Activated CD8-positive, alpha-beta memory T cell treated with anti-CD3 and anti-CD28 coated beads, Interleukin-2, amount 10 ng/mL, durations not matched to agents 7 days and 5 days (primary cell): ENCODE results near the gene ZNF26. TPM values are rescaled to one million over a fixed set of nuclear protein-coding genes. Genes with fewer than 3 reads are reported as not detected.
"Not testable (repeated sequence)": the region's sequence is repeated elsewhere in the genome, so short reads cannot be mapped to it uniquely, and the experiment has no call there.

Experiments used
- ATAC-seq: fragments of 150-1000 bp; cut with Tn5 transposase; one replicate; pipeline ENCODE4 v1.10.0; 2021; ENCODE audit warnings: moderate library complexity
- CTCF ChIA-PET: fragments of 350-600 bp; sonication (Branson Sonifier 250); formaldehyde crosslinking; loops from one replicate; lab custom pipeline; 2021; ENCODE audit warnings: antibody characterized with exemption; lab: Charles Lee
- DNase-seq: peaks from one replicate; pipeline ENCODE4 v3.0.0-alpha.2; 2020
- H3K27ac Mint-ChIP-seq: one replicate; pipeline ENCODE4 v1.8.0; 2021; ENCODE audit warnings: mild to moderate bottlenecking, mixed read lengths
- H3K27me3 Mint-ChIP-seq: one replicate; pipeline ENCODE4 v1.8.0; 2021; ENCODE audit warnings: mixed read lengths
- H3K36me3 Mint-ChIP-seq: one replicate; pipeline ENCODE4 v1.8.0; 2021; ENCODE audit warnings: mild to moderate bottlenecking, mixed read lengths
- H3K4me1 Mint-ChIP-seq: one replicate; pipeline ENCODE4 v1.8.0; 2021; ENCODE audit warnings: mixed read lengths
- H3K4me3 Mint-ChIP-seq: one replicate; pipeline ENCODE4 v1.8.0; 2021; ENCODE audit warnings: mild to moderate bottlenecking, moderate library complexity, mixed read lengths
- H3K9me3 Mint-ChIP-seq: one replicate; pipeline ENCODE4 v1.8.0; 2022; ENCODE audit warnings: low read depth, mixed read lengths
- total RNA-seq, 2 experiments: library from RNA; stranded (reverse); gene quantifications; one replicate each; pipeline ENCODE4 v1.2.3, GENCODE V29; 2021

ZNF26 gene
- total RNA-seq = 10 to 100 TPM; 14.6 to 22.1 TPM

- peaks cover 47% of the 10 kb centered on the region for H3K36me3 Mint-ChIP-seq
- H3K4me3 Mint-ChIP-seq = peak within 1 kb of the TSS; percentile 90
- H3K27ac Mint-ChIP-seq = peak within 1 kb of the TSS; percentile 94
- ATAC-seq (peak; percentile 97), DNase-seq (peak; percentile 93)
- CTCF ChIA-PET = interaction anchor here (0.8 to 2.3 kb wide), 3 partner anchors 82 to 195 kb away, joined by 3 to 8 read pairs (median 3); partner anchors contain the start of gene ZNF268
- no peaks in the 10 kb centered on the region for H3K27me3 Mint-ChIP-seq
- peaks cover 20% of the 10 kb centered on the region for H3K9me3 Mint-ChIP-seq
- peaks cover 32% of the 10 kb centered on the region for H3K4me1 Mint-ChIP-seq
Observed at GRCh38 chr12:132986001-132986884, at the start of gene ZNF26. TSS of gene ZNF26 (plus strand) at chr12:132986367. CDS start at chr12:132986841, 474 bp downstream.

GRCh38 chr12:132936921-132937320 is 49.2 kb upstream of the ZNF26 start:
- H3K4me1 Mint-ChIP-seq, H3K4me3 Mint-ChIP-seq, H3K27me3 Mint-ChIP-seq, CTCF ChIA-PET, H3K27ac Mint-ChIP-seq, DNase-seq, ATAC-seq: not testable (repeated sequence)
- peaks cover 42% of the 10 kb centered on the region for H3K36me3 Mint-ChIP-seq
- peaks cover 40% of the 10 kb centered on the region for H3K9me3 Mint-ChIP-seq

GRCh38 chr12:132937476-132937875 is 48.7 kb upstream of the ZNF26 start:
- CTCF ChIA-PET = no interaction called here
- no peak overlapping the region for H3K4me3 Mint-ChIP-seq

GRCh38 chr12:132938807-132939206 is 47.4 kb upstream of the ZNF26 start:
- H3K27ac Mint-ChIP-seq, DNase-seq, CTCF ChIA-PET, ATAC-seq, H3K4me3 Mint-ChIP-seq, H3K4me1 Mint-ChIP-seq, H3K27me3 Mint-ChIP-seq: not testable (repeated sequence)
- Mint-ChIP-seq H3K9me3 (peaks cover 40% of the 10 kb centered on the region), H3K36me3 (peaks cover 51% of the 10 kb centered on the region)

More at GRCh38 chr12:132937476-132937875, 48.7 kb upstream of the ZNF26 start:
- Mint-ChIP-seq H3K36me3 (peaks cover 45% of the 10 kb centered on the region), H3K9me3 (peaks cover 43% of the 10 kb centered on the region), H3K4me1 (no peaks in the 10 kb centered on the region), H3K27ac (no peak overlapping the region), H3K27me3 (no peaks in the 10 kb centered on the region)
- ATAC-seq = no peak
- DNase-seq = no peak

- peaks cover 58% of the 10 kb centered on the region for H3K36me3 Mint-ChIP-seq
- ATAC-seq = no peak
- H3K9me3 Mint-ChIP-seq = peaks cover 34% of the 10 kb centered on the region
- no peak overlapping the region for H3K4me3 Mint-ChIP-seq
- H3K27ac Mint-ChIP-seq = no peak overlapping the region
- no peaks in the 10 kb centered on the region for H3K27me3 Mint-ChIP-seq
- CTCF ChIA-PET = no interaction called here
- no peak for DNase-seq
- no peaks in the 10 kb centered on the region for H3K4me1 Mint-ChIP-seq
Observed at GRCh38 chr12:132940071-132940719, 46.0 kb upstream of the ZNF26 start.

GRCh38 chr12:132941336-132941954 is 44.7 kb upstream of the ZNF26 start:
- Mint-ChIP-seq H3K27me3 (no peaks in the 10 kb centered on the region), H3K27ac (no peak overlapping the region)
- ATAC-seq = no peak

GRCh38 chr12:132942611-132943010 is 43.6 kb upstream of the ZNF26 start:
- Mint-ChIP-seq H3K9me3 (peaks cover 28% of the 10 kb centered on the region), H3K36me3 (peaks cover 62% of the 10 kb centered on the region), H3K4me1 (no peaks in the 10 kb centered on the region), H3K4me3 (no peak overlapping the region), H3K27ac (no peak overlapping the region), H3K27me3 (no peaks in the 10 kb centered on the region)
- DNase-seq = no peak
- ATAC-seq = no peak
- CTCF ChIA-PET = no interaction called here

More at GRCh38 chr12:132941336-132941954, 44.7 kb upstream of the ZNF26 start:
- CTCF ChIA-PET = no interaction called here
- Mint-ChIP-seq H3K4me1 (no peaks in the 10 kb centered on the region), H3K36me3 (peaks cover 65% of the 10 kb centered on the region), H3K9me3 (peaks cover 36% of the 10 kb centered on the region), H3K4me3 (no peak overlapping the region)
- no peak for DNase-seq

GRCh38 chr12:132945806-132946205 is 40.4 kb upstream of the ZNF26 start:
- Mint-ChIP-seq H3K9me3 (peaks cover 34% of the 10 kb centered on the region), H3K4me3 (no peak overlapping the region), H3K4me1 (no peaks in the 10 kb centered on the region), H3K27me3 (no peaks in the 10 kb centered on the region), H3K36me3 (peaks cover 72% of the 10 kb centered on the region), H3K27ac (no peak overlapping the region)
- CTCF ChIA-PET = no interaction called here
- DNase-seq (no peak), ATAC-seq (no peak)

- DNase-seq (no peak), ATAC-seq (no peak)
- CTCF ChIA-PET = no interaction called here
- Mint-ChIP-seq H3K9me3 (peaks cover 29% of the 10 kb centered on the region), H3K4me3 (no peak overlapping the region), H3K27ac (no peak overlapping the region), H3K36me3 (peaks cover 67% of the 10 kb centered on the region), H3K4me1 (no peaks in the 10 kb centered on the region), H3K27me3 (no peaks in the 10 kb centered on the region)
Observed at GRCh38 chr12:132946246-132946820, 39.8 kb upstream of the ZNF26 start.

GRCh38 chr12:132948146-132949066 is 37.8 kb upstream of the ZNF26 start:
- no peak overlapping the region for H3K27ac Mint-ChIP-seq
- H3K4me3 Mint-ChIP-seq = no peak overlapping the region
- ATAC-seq (no peak), DNase-seq (no peak)
- no peaks in the 10 kb centered on the region for H3K4me1 Mint-ChIP-seq
- peaks cover 55% of the 10 kb centered on the region for H3K36me3 Mint-ChIP-seq
- no peaks in the 10 kb centered on the region for H3K27me3 Mint-ChIP-seq
- CTCF ChIA-PET = no interaction called here
- peaks cover 25% of the 10 kb centered on the region for H3K9me3 Mint-ChIP-seq

- Mint-ChIP-seq H3K36me3 (peaks cover 45% of the 10 kb centered on the region), H3K4me1 (peaks cover 10% of the 10 kb centered on the region), H3K9me3 (peaks cover 27% of the 10 kb centered on the region), H3K4me3 (no peak overlapping the region), H3K27me3 (no peaks in the 10 kb centered on the region), H3K27ac (no peak overlapping the region)
- no peak for ATAC-seq
- no peak for DNase-seq
- CTCF ChIA-PET = no interaction called here
Observed at GRCh38 chr12:132949936-132950837, 36.0 kb upstream of the ZNF26 start.
